GM21423 (cell line): ENCODE results near the gene DOCK10.

Experiments used
- ATAC-seq: cut with Tn5 transposase; IDR thresholded peaks from one replicate; pipeline ENCODE4 v1.9.1; 2021; ENCODE audit warnings: mild to moderate bottlenecking, moderate library complexity; ENCODE audit not compliant: unreplicated experiment

DOCK10 gene

GRCh38 chr2:224846686-224847085, 195.6 kb downstream of the DOCK10 start:
- no peak for ATAC-seq

GRCh38 chr2:224846161-224846560, 196.1 kb downstream of the DOCK10 start:
- ATAC-seq: no peak

- ATAC-seq: no peak
These were observed 199.1 kb downstream of the DOCK10 start for GRCh38 chr2:224843141-224843540.

- no peak for ATAC-seq
These were observed 200.4 kb downstream of the DOCK10 start for GRCh38 chr2:224841910-224842309.

GRCh38 chr2:224838335-224838734, 203.9 kb downstream of the DOCK10 start:
- no peak for ATAC-seq

- ATAC-seq: no peak
These were observed 204.7 kb downstream of the DOCK10 start for GRCh38 chr2:224837558-224837957.

- no peak for ATAC-seq
These were observed 205.2 kb downstream of the DOCK10 start for GRCh38 chr2:224837066-224837465.

GRCh38 chr2:224836263-224836662, 206.0 kb downstream of the DOCK10 start:
- ATAC-seq: no peak

GRCh38 chr2:224835405-224835804, 206.9 kb downstream of the DOCK10 start:
- ATAC-seq: no peak

DNA sequence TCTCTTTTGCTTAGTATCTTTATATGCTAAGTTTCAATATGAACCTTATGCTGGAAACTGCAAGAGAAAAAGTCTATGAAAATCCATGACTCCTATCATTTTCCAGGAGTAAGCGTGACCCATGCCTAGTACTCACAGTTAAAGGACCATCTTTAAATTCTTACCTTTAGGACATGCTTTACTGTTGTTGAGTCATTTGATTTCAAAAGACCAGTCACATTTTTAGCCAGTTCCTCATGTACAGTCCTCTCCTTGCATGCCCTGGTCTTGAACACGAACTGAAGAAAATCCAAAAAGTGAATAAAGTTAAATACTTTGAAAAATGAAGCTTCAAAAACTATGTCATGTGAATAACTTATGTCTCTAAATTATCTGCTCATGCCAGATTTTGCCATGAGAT, 208.3 kb downstream of the DOCK10 start:
- ATAC-seq: no peak

DNA sequence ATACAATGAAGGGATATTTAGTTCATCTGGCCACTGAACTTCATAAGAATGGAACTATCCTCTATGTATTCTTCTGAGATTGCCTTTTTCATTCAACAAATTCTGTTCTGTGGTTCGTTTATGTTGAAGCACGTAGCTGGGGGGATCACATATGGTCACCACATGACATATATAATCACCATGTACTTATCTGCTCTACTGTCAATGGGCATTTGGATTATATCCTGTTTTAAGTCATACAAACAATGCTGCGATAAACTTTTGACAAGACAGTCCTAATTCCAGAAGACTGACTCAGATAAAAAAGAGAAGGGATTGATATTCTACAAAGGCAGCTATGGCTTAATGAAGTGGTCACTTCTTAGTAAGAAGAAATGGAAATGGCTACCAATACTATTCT, 210.1 kb downstream of the DOCK10 start:
- ATAC-seq: no peak

GRCh38 chr2:224831530-224831929, 210.7 kb downstream of the DOCK10 start:
- no peak for ATAC-seq

- ATAC-seq: no peak
These were observed 221.8 kb downstream of the DOCK10 start for GRCh38 chr2:224820283-224820991.

DNA sequence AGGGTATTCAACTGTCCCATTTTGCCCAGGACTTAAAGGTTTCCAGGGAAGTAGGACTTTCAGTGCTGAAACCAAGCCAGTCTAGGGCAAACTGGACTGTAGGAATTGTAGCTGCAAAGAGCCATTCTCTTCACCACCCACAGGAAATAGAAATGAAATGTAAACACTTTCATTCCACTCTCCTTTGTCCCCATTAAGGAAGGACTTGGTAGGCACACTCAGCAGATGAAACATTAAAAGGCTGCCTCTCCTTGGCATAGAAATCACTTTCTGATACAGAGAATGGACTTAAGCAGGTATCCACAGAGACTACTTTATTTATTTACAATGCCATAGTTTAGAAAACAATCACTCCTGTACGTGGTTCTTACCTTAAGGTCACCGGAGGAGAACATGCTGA, 223.2 kb downstream of the DOCK10 start:
- ATAC-seq: no peak

- ATAC-seq: no peak
These were observed 224.6 kb downstream of the DOCK10 start for GRCh38 chr2:224817676-224818075.

DNA sequence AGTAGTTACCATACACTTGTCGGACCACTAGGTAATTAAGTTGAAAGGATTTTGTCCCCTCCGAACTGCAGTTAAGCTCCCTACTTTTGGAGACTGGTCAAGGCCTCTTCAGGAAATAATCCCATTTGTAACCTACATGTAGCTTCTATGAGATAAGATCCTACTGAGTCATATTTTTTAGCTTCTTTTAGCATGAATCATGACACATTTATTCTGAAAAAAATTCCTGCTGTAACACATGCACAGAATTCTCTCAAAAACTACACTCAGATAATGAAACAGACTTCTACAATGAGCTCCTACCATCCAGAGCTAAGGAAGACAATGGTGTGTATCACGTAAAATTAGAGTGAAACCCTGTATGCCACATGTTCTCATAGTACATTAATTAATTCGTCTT, 225.5 kb downstream of the DOCK10 start:
- no peak for ATAC-seq

- no peak for ATAC-seq
These were observed 228.7 kb downstream of the DOCK10 start for GRCh38 chr2:224813578-224813977.

GRCh38 chr2:224807153-224807964, 234.9 kb downstream of the DOCK10 start:
- no peak for ATAC-seq

- ATAC-seq: no peak
These were observed 238.3 kb downstream of the DOCK10 start for GRCh38 chr2:224803930-224804329.

DNA sequence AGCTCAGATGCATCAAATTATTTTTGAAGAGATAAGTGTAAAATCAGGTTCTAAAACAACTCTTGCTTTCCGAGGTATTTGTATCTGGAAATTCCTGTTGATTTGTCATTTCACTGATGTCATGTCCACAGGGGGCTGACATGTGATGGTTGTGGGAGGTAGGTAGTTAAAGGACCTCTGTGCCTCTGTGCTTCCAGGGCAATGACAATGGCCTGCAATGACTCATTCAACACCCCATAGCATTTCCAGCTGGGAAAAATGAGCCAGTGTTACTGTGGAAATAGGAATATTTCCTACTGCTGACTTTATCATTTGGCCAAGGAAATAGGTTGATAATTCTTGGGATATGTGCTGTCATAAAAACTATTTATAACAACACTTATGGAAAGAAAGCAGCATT, 239.9 kb downstream of the DOCK10 start:
- no peak for ATAC-seq

- ATAC-seq: no peak
These were observed 240.9 kb downstream of the DOCK10 start for GRCh38 chr2:224801360-224801759.

DNA sequence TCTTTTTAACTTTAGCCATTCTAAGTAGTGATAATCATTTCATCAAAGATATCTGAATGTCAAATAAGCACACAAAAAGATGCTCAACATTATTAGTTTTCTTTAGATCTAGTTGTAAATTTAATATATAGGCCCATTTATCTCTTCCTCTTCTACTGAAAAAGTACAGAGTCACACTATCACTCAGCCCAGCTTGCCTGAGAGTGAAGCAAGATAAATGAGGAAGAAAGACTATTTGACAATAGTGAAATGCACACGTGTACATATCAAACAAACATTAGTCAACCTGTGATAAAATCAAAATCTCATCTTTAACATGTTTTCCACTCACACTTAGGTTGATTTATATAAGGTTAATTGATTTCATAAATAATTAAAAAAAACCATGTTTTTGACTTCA, 242.6 kb downstream of the DOCK10 start:
- ATAC-seq: no peak
